GM23338 (cell line): ENCODE results near the gene DOCK3.

Source experiments
- POLR2AphosphoS5 ChIP-seq: IDR thresholded peaks from 2 replicates; pipeline ENCODE4 v1.6.1; 2016; ENCODE audit warnings: antibody characterized with exemption, low read depth
- TF ChIP-seq, protein P1 (sequence below), 2 experiments: fragments of 200-600 bp in 1 of 2; sonication (generic) in 1 of 2; conservative IDR thresholded peaks; 2 replicates each; pipeline versions ENCODE4 v1.5.1 to v1.6.1; 2016 to 2017; ENCODE audit warnings: antibody characterized with exemption in 2 of 2, low read depth in 2 of 2, mild to moderate bottlenecking in 2 of 2, moderate library complexity in 1 of 2

GRCh38 chr3:50995085-50995824 lies 320.5 kb downstream of the DOCK3 start:
- TF ChIP-seq, protein P1, sequence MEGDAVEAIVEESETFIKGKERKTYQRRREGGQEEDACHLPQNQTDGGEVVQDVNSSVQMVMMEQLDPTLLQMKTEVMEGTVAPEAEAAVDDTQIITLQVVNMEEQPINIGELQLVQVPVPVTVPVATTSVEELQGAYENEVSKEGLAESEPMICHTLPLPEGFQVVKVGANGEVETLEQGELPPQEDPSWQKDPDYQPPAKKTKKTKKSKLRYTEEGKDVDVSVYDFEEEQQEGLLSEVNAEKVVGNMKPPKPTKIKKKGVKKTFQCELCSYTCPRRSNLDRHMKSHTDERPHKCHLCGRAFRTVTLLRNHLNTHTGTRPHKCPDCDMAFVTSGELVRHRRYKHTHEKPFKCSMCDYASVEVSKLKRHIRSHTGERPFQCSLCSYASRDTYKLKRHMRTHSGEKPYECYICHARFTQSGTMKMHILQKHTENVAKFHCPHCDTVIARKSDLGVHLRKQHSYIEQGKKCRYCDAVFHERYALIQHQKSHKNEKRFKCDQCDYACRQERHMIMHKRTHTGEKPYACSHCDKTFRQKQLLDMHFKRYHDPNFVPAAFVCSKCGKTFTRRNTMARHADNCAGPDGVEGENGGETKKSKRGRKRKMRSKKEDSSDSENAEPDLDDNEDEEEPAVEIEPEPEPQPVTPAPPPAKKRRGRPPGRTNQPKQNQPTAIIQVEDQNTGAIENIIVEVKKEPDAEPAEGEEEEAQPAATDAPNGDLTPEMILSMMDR (conservative IDR thresholded peaks at IDR 0.05; ENCODE audit: low read depth in 2 of 2): no peak
- no peak for TF ChIP-seq POLR2AphosphoS5
